Fibroblast of lung (primary cell): ENCODE results near the gene GET4. TPM values are rescaled to one million over a fixed set of nuclear protein-coding genes. Genes with fewer than 3 reads are reported as not detected.

Experiments
- DNase-seq, 2 donors: peaks; one replicate each; pipeline versions ENCODE4 v3.0.0 to v3.0.0-alpha.2; 2010; ENCODE audit warnings: low read depth in 2 of 2
- H2AFZ ChIP-seq: 2 replicates; pipeline ENCODE4 v1.5.1; 2012; ENCODE audit warnings: low read length, control low read depth, inconsistent platforms
- H3K27ac ChIP-seq: 2 replicates; pipeline ENCODE4 v1.5.1; 2011; ENCODE audit warnings: low read length, control low read depth; ENCODE audit not compliant: insufficient read depth
- H3K27me3 ChIP-seq: 2 replicates; pipeline ENCODE4 v1.5.1; 2011; ENCODE audit warnings: mild to moderate bottlenecking, low read length; ENCODE audit not compliant: control insufficient read depth, insufficient read depth
- H3K36me3 ChIP-seq: 2 replicates; pipeline ENCODE4 v1.5.1; 2011; ENCODE audit warnings: low read length; ENCODE audit not compliant: control insufficient read depth, insufficient read depth
- H3K4me1 ChIP-seq: 2 replicates; pipeline ENCODE4 v1.5.1; 2011; ENCODE audit warnings: low read length; ENCODE audit not compliant: control insufficient read depth, insufficient read depth; ENCODE audit errors: extremely low read depth
- H3K4me2 ChIP-seq: 2 replicates; pipeline ENCODE4 v1.5.1; 2011; ENCODE audit warnings: low read length, control low read depth; ENCODE audit not compliant: insufficient read depth; ENCODE audit errors: extremely low read depth
- H3K4me3 ChIP-seq, 4 experiments: fragments of 200-600 bp in 1 of 4; sonication (generic) in 1 of 4; replicated peaks in 1 of 4; 2 replicates each; pipeline ENCODE4 v1.5.1; 2011 to 2016; ENCODE audit warnings: low read length in 4 of 4, low read depth in 3 of 4, mild to moderate bottlenecking in 3 of 4, control low read depth in 2 of 4, inconsistent platforms in 1 of 4, mixed read lengths in 1 of 4; ENCODE audit not compliant: insufficient read depth in 1 of 4; ENCODE audit errors: control extremely low read depth in 1 of 4
- H3K79me2 ChIP-seq: 2 replicates; pipeline ENCODE4 v1.5.1; 2012; ENCODE audit warnings: mild to moderate bottlenecking, low read length, inconsistent platforms; ENCODE audit not compliant: control insufficient read depth, insufficient read depth
- H3K9ac ChIP-seq: 2 replicates; pipeline ENCODE4 v1.5.1; 2011; ENCODE audit warnings: mild to moderate bottlenecking, low read length, control low read depth; ENCODE audit not compliant: insufficient read depth
- H3K9me3 ChIP-seq: 2 replicates; pipeline ENCODE4 v1.5.1; 2012; ENCODE audit warnings: low read depth, low read length; ENCODE audit not compliant: control insufficient read depth, insufficient read depth
- H4K20me1 ChIP-seq: 2 replicates; pipeline ENCODE4 v1.5.1; 2011; ENCODE audit warnings: low read length; ENCODE audit not compliant: control insufficient read depth, insufficient read depth; ENCODE audit errors: extremely low read depth
- CTCF ChIP-seq, 2 donors: IDR thresholded peaks in 1 of 2; conservative IDR thresholded peaks in 1 of 2; 1 replicate in 1 of 2; 2 replicates in 1 of 2; pipeline ENCODE4 v1.5.1; 2011 to 2012; ENCODE audit warnings: low read length in 2 of 2, control low read depth in 1 of 2, inconsistent platforms in 1 of 2, low read depth in 1 of 2, mild to moderate bottlenecking in 1 of 2
- EZH2 ChIP-seq: IDR thresholded peaks from 2 replicates; pipeline ENCODE4 v1.5.1; 2012; ENCODE audit warnings: low read length, control low read depth, mild to moderate bottlenecking; ENCODE audit errors: missing control alignments
- polyA plus RNA-seq, 2 donors: library from polyadenylated mRNA; depleted of rRNA in 1 of 2; stranded (reverse) in 1 of 2; unstranded in 1 of 2; fragments of >200 nt; gene quantifications; 2 replicates each; pipeline ENCODE4 v1.2.1, GENCODE V29; 2011 to 2012; ENCODE audit warnings: missing spikeins in 1 of 2
- total RNA-seq: library from RNA; depleted of rRNA; stranded (reverse); fragments of >200 nt; gene quantifications from 2 replicates; pipeline ENCODE4 v1.2.1, GENCODE V29; 2014

GET4 gene
- total and polyA plus RNA-seq, 2 donors (not counting 1 experiment from before 2014, with no cell fraction given), result 13.4 to 23.1 TPM

- no peaks in the 10 kb centered on the region for H3K79me2 ChIP-seq
- H3K4me3 ChIP-seq, result no peak overlapping the region
- H3K4me1 ChIP-seq, result no peaks in the 10 kb centered on the region
- no peak overlapping the region for H2AFZ ChIP-seq
- H4K20me1 ChIP-seq, result no peaks in the 10 kb centered on the region
- no peak overlapping the region for H3K9ac ChIP-seq
- no peak overlapping the region for H3K27ac ChIP-seq
- TF ChIP-seq CTCF (conservative IDR thresholded peaks at IDR 0.05 in 1 of 2, IDR thresholded peaks at IDR 0.05 in 1 of 2; ENCODE audit: low read depth in 1 of 2, low read length in 2 of 2) (no peak), EZH2 (no peak)
- H3K4me2 ChIP-seq, result no peak overlapping the region
- no peak for DNase-seq
- H3K9me3 ChIP-seq, result no peaks in the 10 kb centered on the region
- peaks cover 45% of the 10 kb centered on the region for H3K36me3 ChIP-seq
- H3K27me3 ChIP-seq, result no peaks in the 10 kb centered on the region
Observed at GRCh38 chr7:853366-854117, 22.8 kb upstream of the GET4 start.

GRCh38 chr7:854118-854775 lies 22.1 kb upstream of the GET4 start:
- Histone ChIP-seq H2AFZ (no peak overlapping the region), H3K27ac (no peak overlapping the region), H3K9me3 (no peaks in the 10 kb centered on the region), H3K4me1 (no peaks in the 10 kb centered on the region), H4K20me1 (no peaks in the 10 kb centered on the region), H3K4me3 (no peak overlapping the region), H3K4me2 (no peak overlapping the region), H3K27me3 (no peaks in the 10 kb centered on the region), H3K79me2 (no peaks in the 10 kb centered on the region), H3K36me3 (peaks cover 50% of the 10 kb centered on the region), H3K9ac (no peak overlapping the region)
- DNase-seq, result no peak
- TF ChIP-seq CTCF (conservative IDR thresholded peaks at IDR 0.05 in 1 of 2, IDR thresholded peaks at IDR 0.05 in 1 of 2; ENCODE audit: low read depth in 1 of 2, low read length in 2 of 2), result no peak
- TF ChIP-seq EZH2, result no peak

- Histone ChIP-seq H3K27ac (no peak overlapping the region), H3K9ac (no peak overlapping the region), H3K79me2 (no peaks in the 10 kb centered on the region), H3K36me3 (peaks cover 52% of the 10 kb centered on the region), H3K27me3 (no peaks in the 10 kb centered on the region), H3K4me3 (no peak overlapping the region), H3K9me3 (no peaks in the 10 kb centered on the region), H3K4me2 (no peak overlapping the region), H4K20me1 (no peaks in the 10 kb centered on the region), H3K4me1 (no peaks in the 10 kb centered on the region), H2AFZ (no peak overlapping the region)
- DNase-seq, result no peak
- no peak for TF ChIP-seq CTCF (conservative IDR thresholded peaks at IDR 0.05 in 1 of 2, IDR thresholded peaks at IDR 0.05 in 1 of 2; ENCODE audit: low read depth in 1 of 2, low read length in 2 of 2)
- no peak for TF ChIP-seq EZH2
Observed at GRCh38 chr7:855686-856369, 20.5 kb upstream of the GET4 start.
